Psoas muscle (tissue), 8 donors: ENCODE data around the gene NUP50. TPM values are rescaled to one million over a fixed set of nuclear protein-coding genes. Genes with fewer than 3 reads are reported as not detected.

ENCODE experiments used
- ATAC-seq, 4 donors: fragments of 200-7000 bp; cut with Tn5 transposase; one replicate each; pipeline ENCODE4 v1.9.1; 2020; ENCODE audit warnings: moderate library complexity in 3 of 4, mild to moderate bottlenecking in 2 of 4
- DNase-seq, 2 donors: peaks; one replicate each; pipeline ENCODE4 v3.0.0-alpha.2; 2020
- H3K27ac ChIP-seq: fragments of 200-600 bp; one replicate; pipeline ENCODE4 v1.8.0; 2022
- H3K27me3 ChIP-seq, 3 donors: fragments of 200-600 bp in 1 of 3; one replicate each; pipeline versions ENCODE4 v1.6.1 to v1.8.0; 2013 to 2022; ENCODE audit warnings: low read length in 2 of 3, mild to moderate bottlenecking in 2 of 3, moderate library complexity in 1 of 3; ENCODE audit not compliant: insufficient read depth in 3 of 3
- H3K36me3 ChIP-seq, 2 donors: fragments of 200-600 bp in 1 of 2; one replicate each; pipeline versions ENCODE4 v1.6.1 to v1.8.0; 2013 to 2022; ENCODE audit warnings: low read depth in 1 of 2, mild to moderate bottlenecking in 1 of 2, moderate library complexity in 1 of 2; ENCODE audit not compliant: insufficient read depth in 1 of 2
- H3K4me1 ChIP-seq: fragments of 200-600 bp; one replicate; pipeline ENCODE4 v1.8.0; 2022
- H3K4me3 ChIP-seq: fragments of 200-600 bp; one replicate; pipeline ENCODE4 v1.8.0; 2022; ENCODE audit warnings: mild to moderate bottlenecking
- H3K9me3 ChIP-seq: fragments of 200-600 bp; one replicate; pipeline ENCODE4 v1.8.0; 2022
- WGBS, 3 donors: extraction: QIAGEN DNeasy Blood & Tissue Kit; methylation state at CpG; one replicate each; pipeline versions ENCODE4 v1.1.6 to v1.1.7; 2013; 5-methylcytosine and 5-hydroxymethylcytosine counted together
- intact Hi-C, 2 donors: fragments of 100-400 bp; cut with DNase I; formaldehyde crosslinking; loops; one replicate each; pipeline versions ENCODE4 v1.11.0 to v1.14.2; 2022
- polyA plus RNA-seq, 3 donors: library from polyadenylated mRNA; stranded (reverse); fragments of 200-250 nt; gene quantifications; one replicate each; pipeline ENCODE4 v1.2.3, GENCODE V29; 2013
- total RNA-seq, 4 donors: library from RNA; stranded (reverse); fragmentation: NEBNext Ultra II Directional in 2 of 4; extraction: Animal tissue kit (Norgen Biotek cat#: 25700) in 2 of 4; gene quantifications; one replicate each; pipeline versions ENCODE4 v1.2.1 to v1.2.4, GENCODE V29; 2021 to 2023
- TF ChIP-seq, protein P1 (sequence below): fragments of 200-600 bp; IDR thresholded peaks from one replicate; pipeline ENCODE4 v1.8.0; 2022; ENCODE audit warnings: antibody characterized with exemption
- donor health status: healthy with polysubstance abuse.
- donor health status: DM: no; HTN: no; CAD: no; lungs with moderate emphysema.
- donor health status: Bipolar disorder and iron deficiency.
- donor health status: healthy.
- donor health status: DM: yes; HTN: yes; CAD: no.
- donor health status: DM: no; HTN: no; CAD: no.
- donor health status: DM: no; HTN: no; CAD: no.
- donor health status: DM: yes; HTN: yes; CAD: no.

Gene NUP50
- total and polyA plus RNA-seq, 7 donors = 6.1 to 26.6 (median 20.3) TPM

- Histone ChIP-seq H3K36me3 (peaks cover 12 to 26% of the 10 kb centered on the region in 2 donors), H3K4me3 (no peak overlapping the region), H3K9me3 (peaks cover 11% of the 10 kb centered on the region), H3K27ac (no peak overlapping the region), H3K4me1 (no peaks in the 10 kb centered on the region), H3K27me3 (peaks cover 0 to 2% (median 0%) of the 10 kb centered on the region in 3 donors)
- TF ChIP-seq, protein P1, sequence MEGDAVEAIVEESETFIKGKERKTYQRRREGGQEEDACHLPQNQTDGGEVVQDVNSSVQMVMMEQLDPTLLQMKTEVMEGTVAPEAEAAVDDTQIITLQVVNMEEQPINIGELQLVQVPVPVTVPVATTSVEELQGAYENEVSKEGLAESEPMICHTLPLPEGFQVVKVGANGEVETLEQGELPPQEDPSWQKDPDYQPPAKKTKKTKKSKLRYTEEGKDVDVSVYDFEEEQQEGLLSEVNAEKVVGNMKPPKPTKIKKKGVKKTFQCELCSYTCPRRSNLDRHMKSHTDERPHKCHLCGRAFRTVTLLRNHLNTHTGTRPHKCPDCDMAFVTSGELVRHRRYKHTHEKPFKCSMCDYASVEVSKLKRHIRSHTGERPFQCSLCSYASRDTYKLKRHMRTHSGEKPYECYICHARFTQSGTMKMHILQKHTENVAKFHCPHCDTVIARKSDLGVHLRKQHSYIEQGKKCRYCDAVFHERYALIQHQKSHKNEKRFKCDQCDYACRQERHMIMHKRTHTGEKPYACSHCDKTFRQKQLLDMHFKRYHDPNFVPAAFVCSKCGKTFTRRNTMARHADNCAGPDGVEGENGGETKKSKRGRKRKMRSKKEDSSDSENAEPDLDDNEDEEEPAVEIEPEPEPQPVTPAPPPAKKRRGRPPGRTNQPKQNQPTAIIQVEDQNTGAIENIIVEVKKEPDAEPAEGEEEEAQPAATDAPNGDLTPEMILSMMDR = no peak
- DNase-seq (peak; percentile 39 to 54), ATAC-seq (no peak)
- intact Hi-C loops = no loop called here
- WGBS, 3 donors = 74 to 75% (median 75%) methylated on average over 3 of the region's 3 CpGs
These were observed 32.0 kb upstream of the NUP50 start for GRCh38 chr22:45131749-45132148.

- no peak overlapping the region for H3K27ac ChIP-seq
- H3K27me3 ChIP-seq = no peaks in the 10 kb centered on the region
- no peaks in the 10 kb centered on the region for H3K4me1 ChIP-seq
- DNase-seq = no peak
- peaks cover 12 to 26% of the 10 kb centered on the region in 2 donors for H3K36me3 ChIP-seq
- TF ChIP-seq, protein P1 = no peak
- peaks cover 11% of the 10 kb centered on the region for H3K9me3 ChIP-seq
- H3K4me3 ChIP-seq = no peak overlapping the region
- WGBS, 3 donors = 96 to 98% (median 97%) methylated on average over 5 of the region's 5 CpGs
- intact Hi-C loops = no loop called here
- no peak for ATAC-seq
These were observed 29.4 kb upstream of the NUP50 start for GRCh38 chr22:45134313-45134712.

DNA sequence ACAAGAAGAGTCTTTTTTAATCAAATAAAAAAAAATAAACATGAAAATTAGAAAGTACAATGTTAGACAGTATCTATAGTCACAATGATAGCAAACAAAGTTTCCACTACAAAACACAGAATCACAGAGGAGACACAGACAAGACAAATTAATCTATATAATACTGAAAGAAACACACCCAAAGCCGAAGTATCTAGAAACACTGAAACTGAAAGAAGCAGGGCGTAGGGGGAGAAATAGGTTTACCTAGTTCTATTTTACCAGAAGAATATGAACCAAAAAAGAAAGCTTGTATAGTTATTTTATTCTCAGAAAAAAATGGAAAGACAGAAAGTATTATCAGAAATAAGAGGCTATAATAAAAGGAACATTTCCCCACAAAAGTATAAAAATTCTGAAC, 27.1 kb upstream of the NUP50 start:
- Histone ChIP-seq H3K27me3 (no peaks in the 10 kb centered on the region), H3K27ac (no peak overlapping the region), H3K4me3 (no peak overlapping the region), H3K9me3 (peaks cover 11% of the 10 kb centered on the region), H3K4me1 (no peaks in the 10 kb centered on the region), H3K36me3 (peaks cover 12 to 26% of the 10 kb centered on the region in 2 donors)
- ATAC-seq = no peak
- 87 to 97% (median 94%) methylated on average over 2 of the region's 2 CpGs for WGBS, 3 donors
- DNase-seq = no peak
- intact Hi-C loops = no loop called here
- TF ChIP-seq, protein P1 = no peak

- intact Hi-C loops = no loop called here
- TF ChIP-seq, protein P1 = no peak
These were observed 24.0 kb upstream of the NUP50 start for GRCh38 chr22:45139693-45140092.

DNA sequence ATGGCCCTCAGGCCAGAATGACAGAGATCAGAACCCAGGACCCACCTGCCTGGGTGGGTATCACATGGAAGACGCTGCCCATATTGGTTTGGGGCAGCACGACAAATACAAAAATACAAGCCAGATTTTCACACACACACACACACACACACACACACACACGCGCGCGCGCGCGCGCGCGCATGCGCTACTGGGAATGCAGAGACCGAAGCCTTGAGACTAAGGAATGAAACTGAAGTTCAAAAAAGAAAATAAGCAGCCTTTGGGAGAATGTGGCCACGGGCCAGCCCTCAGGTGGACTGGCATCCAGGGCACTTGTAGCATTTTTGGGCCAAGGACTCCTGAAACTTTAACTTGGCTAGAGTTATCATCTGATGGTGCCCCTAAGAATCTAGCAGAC, 21.3 kb upstream of the NUP50 start:
- Histone ChIP-seq H3K36me3 (no peaks in the 10 kb centered on the region), H3K27me3 (no peaks in the 10 kb centered on the region), H3K4me1 (no peaks in the 10 kb centered on the region), H3K9me3 (no peaks in the 10 kb centered on the region), H3K4me3 (no peak overlapping the region), H3K27ac (no peak overlapping the region)
- DNase-seq = no peak
- ATAC-seq = no peak
- 73 to 88% (median 83%) methylated on average over 15 of the region's 15 CpGs for WGBS, 3 donors
- TF ChIP-seq, protein P1 = no peak
- intact Hi-C loops = no loop called here

More at GRCh38 chr22:45139693-45140092, 24.0 kb upstream of the NUP50 start:
- 90 to 96% (median 94%) methylated on average over 6 of the region's 6 CpGs for WGBS, 3 donors
- H3K27me3 ChIP-seq = no peaks in the 10 kb centered on the region
- no peak for DNase-seq
- no peak overlapping the region for H3K27ac ChIP-seq
- peaks cover 3% of the 10 kb centered on the region for H3K9me3 ChIP-seq
- no peak overlapping the region for H3K4me3 ChIP-seq
- ATAC-seq = no peak
- peaks cover 2% of the 10 kb centered on the region in 2 donors for H3K36me3 ChIP-seq
- H3K4me1 ChIP-seq = no peaks in the 10 kb centered on the region
